Keratinocyte (primary cell): ENCODE results near the gene SIGLEC6. TPM values are rescaled to one million over a fixed set of nuclear protein-coding genes. Genes with fewer than 3 reads are reported as not detected.

ENCODE experiments used
- DNase-seq: peaks from one replicate; pipeline ENCODE4 v3.0.0-alpha.2; 2011; ENCODE audit warnings: low read depth, missing footprints, low spot score
- FAIRE-seq: peaks from 2 replicates; lab custom pipeline; 2011; peaks lifted over from hg19 to GRCh38; lab: Jason Lieb, UNC
- H2AFZ ChIP-seq: 2 replicates; pipeline ENCODE4 v1.6.0; 2012; ENCODE audit warnings: low read length, control low read depth, inconsistent platforms; ENCODE audit not compliant: control insufficient read depth
- H3K27ac ChIP-seq: 2 replicates; pipeline ENCODE4 v1.5.1; 2011; ENCODE audit warnings: low read length; ENCODE audit not compliant: control insufficient read depth, insufficient read depth
- H3K27me3 ChIP-seq: 3 replicates; pipeline ENCODE4 v1.6.0; 2011; ENCODE audit warnings: low read length; ENCODE audit not compliant: control insufficient read depth, insufficient read depth; ENCODE audit errors: extremely low read depth
- H3K36me3 ChIP-seq, 2 experiments: 2 replicates in 1 of 2; 3 replicates in 1 of 2; pipeline ENCODE4 v1.5.1; 2011; ENCODE audit warnings: low read length in 2 of 2, mild to moderate bottlenecking in 1 of 2; ENCODE audit not compliant: control insufficient read depth in 2 of 2, insufficient read depth in 2 of 2; ENCODE audit errors: extremely low read depth in 1 of 2
- H3K4me1 ChIP-seq: 3 replicates; pipeline ENCODE4 v1.5.1; 2011; ENCODE audit warnings: low read length; ENCODE audit not compliant: control insufficient read depth, insufficient read depth; ENCODE audit errors: extremely low read depth
- H3K4me2 ChIP-seq: 3 replicates; pipeline ENCODE4 v1.6.0; 2011; ENCODE audit warnings: low read depth, low read length; ENCODE audit not compliant: control insufficient read depth, insufficient read depth; ENCODE audit errors: extremely low read depth
- H3K4me3 ChIP-seq, 3 experiments: fragments of 200-600 bp in 1 of 3; sonication (generic) in 1 of 3; 2 replicates in 2 of 3; 3 replicates in 1 of 3; pipeline ENCODE4 v1.5.1; 2011 to 2016; ENCODE audit warnings: low read length in 3 of 3, mild to moderate bottlenecking in 3 of 3, control low read depth in 2 of 3, inconsistent platforms in 1 of 3, low read depth in 1 of 3, mixed read lengths in 1 of 3, mixed run types in 1 of 3, moderate library complexity in 1 of 3; ENCODE audit not compliant: control insufficient read depth in 2 of 3, insufficient read depth in 2 of 3; ENCODE audit errors: extremely low read depth in 1 of 3
- H3K79me2 ChIP-seq: 2 replicates; pipeline ENCODE4 v1.6.0; 2012; ENCODE audit warnings: low read length; ENCODE audit not compliant: control insufficient read depth, insufficient read depth
- H3K9ac ChIP-seq: 3 replicates; pipeline ENCODE4 v1.6.0; 2011; ENCODE audit warnings: low read length; ENCODE audit not compliant: control insufficient read depth, insufficient read depth; ENCODE audit errors: extremely low read depth
- H3K9me1 ChIP-seq: 3 replicates; pipeline ENCODE4 v1.6.0; 2011; ENCODE audit warnings: low read length; ENCODE audit not compliant: control insufficient read depth, insufficient read depth; ENCODE audit errors: extremely low read depth
- H3K9me3 ChIP-seq: 2 replicates; pipeline ENCODE4 v1.5.1; 2012; ENCODE audit warnings: low read depth, low read length; ENCODE audit not compliant: control insufficient read depth
- H4K20me1 ChIP-seq: 3 replicates; pipeline ENCODE4 v1.6.0; 2011; ENCODE audit warnings: low read length; ENCODE audit not compliant: control insufficient read depth, insufficient read depth; ENCODE audit errors: extremely low read depth
- CTCF ChIP-seq, 3 experiments: IDR thresholded peaks in 1 of 3; conservative IDR thresholded peaks in 1 of 3; optimal IDR thresholded peaks in 1 of 3; 2 replicates in 2 of 3; 3 replicates in 1 of 3; pipeline versions ENCODE3 to v1.5.1; 2011; ENCODE audit warnings: low read length in 3 of 3, mild to moderate bottlenecking in 3 of 3, moderate library complexity in 2 of 3, control low read depth in 1 of 3, inconsistent platforms in 1 of 3; ENCODE audit not compliant: insufficient read depth in 2 of 3; ENCODE audit errors: extremely low read depth in 1 of 3
- EZH2 ChIP-seq: IDR thresholded peaks from one replicate; pipeline ENCODE4 v1.6.1; 2012; ENCODE audit warnings: inconsistent platforms, mild to moderate bottlenecking, low read length, moderate library complexity
- dilution Hi-C: fragments of 300-500 bp; cut with MboI; formaldehyde crosslinking; loops from one replicate; pipeline ENCODE4 v1.7.0; 2020; ENCODE audit warnings: low sequenced_read_pairs; ENCODE audit not compliant: extremely low pct_ligation_motif_present
- polyA plus RNA-seq, 5 experiments: library from polyadenylated mRNA; depleted of rRNA in 3 of 5; stranded (reverse) in 3 of 5; stranded (forward) in 1 of 5; unstranded in 1 of 5; fragments of >200 nt; gene quantifications; 1 replicate in 1 of 5; 2 replicates in 3 of 5; 3 replicates in 1 of 5; pipeline versions ENCODE4 v1.2.1 to v1.2.3, GENCODE V29; 2011 to 2012; ENCODE audit warnings: missing spikeins in 2 of 5, low read depth in 1 of 5, low replicate concordance in 1 of 5

The SIGLEC6 gene
- polyA plus RNA-seq, 1 donor (not counting 4 experiments of a cell fraction or from before 2014, with no cell fraction given): not detected

GRCh38 chr19:51497666-51498065 is 33.8 kb downstream of the SIGLEC6 start:
- dilution Hi-C loops: no loop called here
- Histone ChIP-seq H3K9ac (no peak overlapping the region), H4K20me1 (no peaks in the 10 kb centered on the region), H3K4me2 (no peak overlapping the region), H3K27me3 (no peaks in the 10 kb centered on the region), H3K36me3 (no peaks in the 10 kb centered on the region), H3K9me3 (peaks cover 1% of the 10 kb centered on the region), H2AFZ (no peak overlapping the region), H3K79me2 (no peaks in the 10 kb centered on the region), H3K4me1 (no peaks in the 10 kb centered on the region), H3K27ac (no peak overlapping the region), H3K4me3 (no peak overlapping the region), H3K9me1 (no peaks in the 10 kb centered on the region)
- FAIRE-seq: no peak
- no peak for TF ChIP-seq CTCF (optimal IDR thresholded peaks at IDR 0.05 in 1 of 3, IDR thresholded peaks at IDR 0.05 in 1 of 3, conservative IDR thresholded peaks at IDR 0.05 in 1 of 3; ENCODE audit: extremely low read depth in 1 of 3, insufficient read depth in 2 of 3, low read length in 3 of 3)
- no peak for DNase-seq

- Histone ChIP-seq H3K79me2 (no peaks in the 10 kb centered on the region), H3K4me3 (no peak overlapping the region), H3K36me3 (no peaks in the 10 kb centered on the region), H4K20me1 (no peaks in the 10 kb centered on the region), H3K9ac (no peak overlapping the region), H3K9me3 (no peaks in the 10 kb centered on the region), H3K27me3 (no peaks in the 10 kb centered on the region), H3K4me2 (no peak overlapping the region), H3K9me1 (no peaks in the 10 kb centered on the region), H2AFZ (no peak overlapping the region), H3K4me1 (no peaks in the 10 kb centered on the region), H3K27ac (no peak overlapping the region)
- no peak for DNase-seq
- TF ChIP-seq CTCF (optimal IDR thresholded peaks at IDR 0.05 in 1 of 3, IDR thresholded peaks at IDR 0.05 in 1 of 3, conservative IDR thresholded peaks at IDR 0.05 in 1 of 3; ENCODE audit: extremely low read depth in 1 of 3, insufficient read depth in 2 of 3, low read length in 3 of 3) (no peak), EZH2 (no peak)
- dilution Hi-C loops: no loop called here
- FAIRE-seq: no peak
Measured at GRCh38 chr19:51493776-51494175, 37.7 kb downstream of the SIGLEC6 start.
